HG03196 (cell line): ENCODE results near the gene CFAP46.

Experiments
- ATAC-seq: cut with Tn5 transposase; IDR thresholded peaks from one replicate; pipeline ENCODE4 v1.9.1; 2021; ENCODE audit not compliant: unreplicated experiment

CFAP46 gene

GRCh38 chr10:132942101-132943057 lies at the start of gene CFAP46:
Gene CFAP46 (minus strand): TSS chr10:132942570. CDS start chr10:132942484, 86 bp downstream.
- no peak for ATAC-seq

- no peak for ATAC-seq
Measured at GRCh38 chr10:132991706-132992432, 49.5 kb upstream of the CFAP46 start.

GRCh38 chr10:132990684-132991545 lies 48.5 kb upstream of the CFAP46 start:
- ATAC-seq = no peak

- no peak for ATAC-seq
Measured at GRCh38 chr10:132989476-132990415, 47.4 kb upstream of the CFAP46 start.

GRCh38 chr10:132988988-132989387 lies 46.6 kb upstream of the CFAP46 start:
- ATAC-seq = no peak

- ATAC-seq = no peak
Measured at GRCh38 chr10:132987671-132988571, 45.6 kb upstream of the CFAP46 start.

GRCh38 chr10:132986978-132987377 lies 44.6 kb upstream of the CFAP46 start:
- ATAC-seq = no peak

GRCh38 chr10:132986576-132986975 lies 44.2 kb upstream of the CFAP46 start:
- ATAC-seq = no peak

GRCh38 chr10:132986076-132986475 lies 43.7 kb upstream of the CFAP46 start:
- no peak for ATAC-seq

- ATAC-seq = no peak
Measured at GRCh38 chr10:132985546-132985900, 43.2 kb upstream of the CFAP46 start.

- ATAC-seq = no peak
Measured at GRCh38 chr10:132984801-132985545, 42.6 kb upstream of the CFAP46 start.

GRCh38 chr10:132984008-132984295 lies 41.6 kb upstream of the CFAP46 start:
- ATAC-seq = no peak

- ATAC-seq = no peak
Measured at GRCh38 chr10:132983252-132984007, 41.1 kb upstream of the CFAP46 start.

- no peak for ATAC-seq
Measured at GRCh38 chr10:132982301-132982989, 40.1 kb upstream of the CFAP46 start.

GRCh38 chr10:132981746-132982145 lies 39.4 kb upstream of the CFAP46 start:
- ATAC-seq = no peak

GRCh38 chr10:132981173-132981555 lies 38.8 kb upstream of the CFAP46 start:
- no peak for ATAC-seq
